GM23338 (cell line): ENCODE measurements around the gene GNA12. TPM values are rescaled to one million over a fixed set of nuclear protein-coding genes. Genes with fewer than 3 reads are reported as not detected.

Experiments
- ATAC-seq: fragments of 200-7000 bp; cut with Tn5 transposase; 3 replicates; pipeline ENCODE4 v1.9.1; 2020
- DNase-seq: peaks from one replicate; pipeline ENCODE4 v3.0.0-alpha.2; 2015; ENCODE audit warnings: low spot score
- H2AFZ ChIP-seq: fragments of 200-600 bp; sonication (generic); 2 replicates; pipeline ENCODE4 v1.8.0; 2016; ENCODE audit warnings: antibody characterized with exemption, mild to moderate bottlenecking, moderate library complexity
- H3F3A ChIP-seq: fragments of 200-600 bp; sonication (generic); replicated peaks from 2 replicates; pipeline ENCODE4 v1.8.0; 2017; ENCODE audit warnings: antibody characterized with exemption, mixed run types, low read depth
- H3K27ac ChIP-seq: fragments of 200-600 bp; sonication (generic); 2 replicates; pipeline ENCODE4 v1.6.1; 2016; ENCODE audit warnings: low read depth
- H3K27me3 ChIP-seq: fragments of 200-600 bp; sonication (generic); 2 replicates; pipeline ENCODE4 v1.8.0; 2016; ENCODE audit warnings: mild to moderate bottlenecking, mixed run types, moderate library complexity; ENCODE audit not compliant: insufficient read depth
- H3K36me3 ChIP-seq: fragments of 200-600 bp; sonication (generic); 2 replicates; pipeline ENCODE4 v1.8.0; 2016; ENCODE audit warnings: mild to moderate bottlenecking; ENCODE audit not compliant: insufficient read depth
- H3K4me1 ChIP-seq: fragments of 200-600 bp; sonication (generic); 2 replicates; pipeline ENCODE4 v1.8.0; 2016; ENCODE audit warnings: mild to moderate bottlenecking, moderate library complexity; ENCODE audit not compliant: insufficient read depth
- H3K4me2 ChIP-seq: fragments of 200-600 bp; sonication (generic); 2 replicates; pipeline ENCODE4 v1.7.1; 2017; ENCODE audit warnings: mixed run types
- H3K4me3 ChIP-seq: fragments of 200-600 bp; sonication (generic); 2 replicates; pipeline ENCODE4 v1.6.1; 2016; ENCODE audit warnings: mixed run types
- H3K79me2 ChIP-seq: fragments of 200-600 bp; sonication (generic); replicated peaks from 2 replicates; pipeline ENCODE4 v1.8.0; 2017; ENCODE audit warnings: mild to moderate bottlenecking; ENCODE audit not compliant: insufficient read depth
- H3K9me2 ChIP-seq: fragments of 200-600 bp; sonication (generic); 2 replicates; pipeline ENCODE4 v1.8.0; 2017; ENCODE audit not compliant: insufficient read depth
- H4K20me1 ChIP-seq: fragments of 200-600 bp; sonication (generic); replicated peaks from 2 replicates; pipeline ENCODE4 v1.8.0; 2017; ENCODE audit warnings: mild to moderate bottlenecking; ENCODE audit not compliant: insufficient read depth
- H3K27ac Mint-ChIP-seq: 2 replicates; pipeline ENCODE4 v1.8.0; 2020; ENCODE audit warnings: inconsistent platforms, mild to moderate bottlenecking, moderate library complexity, mixed read lengths
- H3K27me3 Mint-ChIP-seq: 3 replicates; pipeline ENCODE4 v1.8.0; 2022; ENCODE audit warnings: low read depth, mild to moderate bottlenecking, moderate library complexity, mixed read lengths, inconsistent platforms; ENCODE audit not compliant: insufficient read depth, poor library complexity
- H3K36me3 Mint-ChIP-seq: 3 replicates; pipeline ENCODE4 v1.8.0; 2021; ENCODE audit warnings: low read depth, mild to moderate bottlenecking, inconsistent platforms, moderate library complexity, mixed read lengths
- H3K4me1 Mint-ChIP-seq: 3 replicates; pipeline ENCODE4 v1.8.0; 2020; ENCODE audit warnings: mild to moderate bottlenecking, inconsistent platforms, mixed read lengths
- H3K4me3 Mint-ChIP-seq: 3 replicates; pipeline ENCODE4 v1.8.0; 2021; ENCODE audit warnings: moderate library complexity, mild to moderate bottlenecking, inconsistent platforms, mixed read lengths
- H3K9me3 Mint-ChIP-seq: 3 replicates; pipeline ENCODE4 v1.8.0; 2020; ENCODE audit warnings: moderate library complexity, mild to moderate bottlenecking, inconsistent platforms, mixed read lengths
- CREB1 ChIP-seq: fragments of 250-450 bp; sonication (Bioruptor Pico); IDR thresholded peaks from 2 replicates; pipeline ENCODE4 v1.5.0; 2020; ENCODE audit warnings: low read depth, mild to moderate bottlenecking, moderate library complexity
- EZH2 ChIP-seq: fragments of 200-600 bp; sonication (generic); IDR thresholded peaks from one replicate; pipeline ENCODE4 v1.8.0; 2017; ENCODE audit warnings: antibody characterized with exemption, mild to moderate bottlenecking, low read depth; ENCODE audit not compliant: unreplicated experiment
- EZH2phosphoT487 ChIP-seq: fragments of 200-600 bp; sonication (generic); IDR thresholded peaks from one replicate; pipeline ENCODE4 v1.8.1; 2018; ENCODE audit warnings: antibody characterized with exemption; ENCODE audit not compliant: unreplicated experiment
- JUNB ChIP-seq: IDR thresholded peaks from one replicate; pipeline ENCODE4 v1.6.1; 2016; ENCODE audit warnings: antibody characterized with exemption; ENCODE audit not compliant: unreplicated experiment
- NANOG ChIP-seq: IDR thresholded peaks from 2 replicates; pipeline ENCODE4 v1.6.1; 2016; ENCODE audit warnings: antibody characterized with exemption, borderline replicate concordance
- POLR2AphosphoS5 ChIP-seq: IDR thresholded peaks from 2 replicates; pipeline ENCODE4 v1.6.1; 2016; ENCODE audit warnings: antibody characterized with exemption, low read depth
- STAT1 ChIP-seq: IDR thresholded peaks from one replicate; pipeline ENCODE4 v1.6.1; 2016; ENCODE audit warnings: antibody characterized with exemption; ENCODE audit not compliant: unreplicated experiment
- ZNF114 ChIP-seq: fragments of 250-450 bp; sonication (Bioruptor Pico); IDR thresholded peaks from 2 replicates; pipeline ENCODE4 v1.5.0; 2020; ENCODE audit warnings: mild to moderate bottlenecking, moderate library complexity
- ZNF331 ChIP-seq: fragments of 250-450 bp; sonication (Bioruptor Pico); IDR thresholded peaks from 2 replicates; pipeline ENCODE4 v1.5.0; 2020; ENCODE audit warnings: low read depth, mild to moderate bottlenecking, moderate library complexity
- polyA plus RNA-seq: library from polyadenylated mRNA; unstranded; fragments of >200 nt; fragmentation: Nextera tagmentation; extraction: Ambion mirVana; gene quantifications from 2 replicates; pipeline ENCODE4 v1.2.1, GENCODE V29; 2016
- total RNA-seq: library from RNA; depleted of rRNA; stranded (reverse); fragments of >200 nt; shearing (Covaris generic); gene quantifications from 2 replicates; pipeline ENCODE4 v1.2.3, GENCODE V29; 2014
- TF ChIP-seq, protein P1 (sequence below): IDR thresholded peaks from one replicate; pipeline ENCODE4 v1.6.1; 2018; ENCODE audit warnings: antibody characterized with exemption; ENCODE audit not compliant: unreplicated experiment
- TF ChIP-seq, protein P2 (sequence below): IDR thresholded peaks from 2 replicates; pipeline ENCODE4 v1.6.1; 2016; ENCODE audit warnings: antibody characterized with exemption
- TF ChIP-seq, protein P3 (sequence below): fragments of 250-450 bp; sonication (Bioruptor Pico); IDR thresholded peaks from 2 replicates; pipeline ENCODE4 v1.5.0; 2020; ENCODE audit warnings: mild to moderate bottlenecking, moderate library complexity
- TF ChIP-seq, protein P4 (sequence below), 2 experiments: fragments of 200-600 bp in 1 of 2; sonication (generic) in 1 of 2; conservative IDR thresholded peaks; 2 replicates each; pipeline versions ENCODE4 v1.5.1 to v1.6.1; 2016 to 2017; ENCODE audit warnings: antibody characterized with exemption in 2 of 2, low read depth in 2 of 2, mild to moderate bottlenecking in 2 of 2, moderate library complexity in 1 of 2

Gene GNA12
- total and polyA plus RNA-seq, 2 experiments from 2014 or later = 24.0 to 87.7 TPM

DNA sequence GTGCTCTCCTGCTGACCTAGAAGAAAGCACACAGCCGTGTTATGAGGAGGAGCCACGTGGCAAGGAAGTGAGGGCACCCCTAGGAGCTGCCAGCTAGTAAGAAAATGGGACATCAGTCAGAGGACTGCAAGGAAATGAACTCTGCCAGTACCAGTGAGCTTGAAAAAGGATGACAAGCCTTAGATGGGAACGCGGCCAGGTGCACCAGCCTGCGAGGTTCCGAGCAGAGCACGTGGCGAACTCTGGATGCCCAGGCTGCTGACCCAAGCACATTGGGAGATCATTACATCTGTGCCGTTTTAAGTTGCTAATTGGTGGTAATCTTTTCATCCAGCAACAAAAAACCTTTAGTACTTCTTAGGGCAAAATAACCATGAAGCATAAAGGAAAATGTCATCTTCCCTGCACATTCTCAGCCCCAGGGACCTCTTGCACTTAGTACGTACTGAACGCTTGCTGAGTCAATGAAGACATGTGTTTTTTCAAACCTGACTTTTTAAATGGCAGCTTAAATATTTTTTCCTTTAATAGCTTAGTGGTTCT lies 86.7 kb downstream of the GNA12 start:
- Mint-ChIP-seq H3K4me1 (peaks cover 37% of the 10 kb centered on the region), H3K27me3 (peaks cover 11% of the 10 kb centered on the region), H3K36me3 (peaks cover 38% of the 10 kb centered on the region), H3K4me3 (no peak overlapping the region), H3K27ac (peak overlapping the region; percentile 89), H3K9me3 (no peaks in the 10 kb centered on the region)
- Histone ChIP-seq H3K4me2 (no peak overlapping the region), H3K4me3 (no peak overlapping the region), H4K20me1 (peaks cover 10% of the 10 kb centered on the region; the same call in 1 of the 2 replicates), H2AFZ (no peak overlapping the region), H3K27ac (no peak overlapping the region), H3F3A (no peaks in the 10 kb centered on the region), H3K27me3 (no peaks in the 10 kb centered on the region), H3K79me2 (peaks cover 88% of the 10 kb centered on the region), H3K9me2 (no peaks in the 10 kb centered on the region), H3K4me1 (peaks cover 14% of the 10 kb centered on the region), H3K36me3 (no peaks in the 10 kb centered on the region; the same call in 1 of the 2 replicates)
- DNase-seq (no peak), ATAC-seq (no peak)
- TF ChIP-seq, protein P1, sequence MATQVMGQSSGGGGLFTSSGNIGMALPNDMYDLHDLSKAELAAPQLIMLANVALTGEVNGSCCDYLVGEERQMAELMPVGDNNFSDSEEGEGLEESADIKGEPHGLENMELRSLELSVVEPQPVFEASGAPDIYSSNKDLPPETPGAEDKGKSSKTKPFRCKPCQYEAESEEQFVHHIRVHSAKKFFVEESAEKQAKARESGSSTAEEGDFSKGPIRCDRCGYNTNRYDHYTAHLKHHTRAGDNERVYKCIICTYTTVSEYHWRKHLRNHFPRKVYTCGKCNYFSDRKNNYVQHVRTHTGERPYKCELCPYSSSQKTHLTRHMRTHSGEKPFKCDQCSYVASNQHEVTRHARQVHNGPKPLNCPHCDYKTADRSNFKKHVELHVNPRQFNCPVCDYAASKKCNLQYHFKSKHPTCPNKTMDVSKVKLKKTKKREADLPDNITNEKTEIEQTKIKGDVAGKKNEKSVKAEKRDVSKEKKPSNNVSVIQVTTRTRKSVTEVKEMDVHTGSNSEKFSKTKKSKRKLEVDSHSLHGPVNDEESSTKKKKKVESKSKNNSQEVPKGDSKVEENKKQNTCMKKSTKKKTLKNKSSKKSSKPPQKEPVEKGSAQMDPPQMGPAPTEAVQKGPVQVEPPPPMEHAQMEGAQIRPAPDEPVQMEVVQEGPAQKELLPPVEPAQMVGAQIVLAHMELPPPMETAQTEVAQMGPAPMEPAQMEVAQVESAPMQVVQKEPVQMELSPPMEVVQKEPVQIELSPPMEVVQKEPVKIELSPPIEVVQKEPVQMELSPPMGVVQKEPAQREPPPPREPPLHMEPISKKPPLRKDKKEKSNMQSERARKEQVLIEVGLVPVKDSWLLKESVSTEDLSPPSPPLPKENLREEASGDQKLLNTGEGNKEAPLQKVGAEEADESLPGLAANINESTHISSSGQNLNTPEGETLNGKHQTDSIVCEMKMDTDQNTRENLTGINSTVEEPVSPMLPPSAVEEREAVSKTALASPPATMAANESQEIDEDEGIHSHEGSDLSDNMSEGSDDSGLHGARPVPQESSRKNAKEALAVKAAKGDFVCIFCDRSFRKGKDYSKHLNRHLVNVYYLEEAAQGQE = no peak
- TF ChIP-seq, protein P2, sequence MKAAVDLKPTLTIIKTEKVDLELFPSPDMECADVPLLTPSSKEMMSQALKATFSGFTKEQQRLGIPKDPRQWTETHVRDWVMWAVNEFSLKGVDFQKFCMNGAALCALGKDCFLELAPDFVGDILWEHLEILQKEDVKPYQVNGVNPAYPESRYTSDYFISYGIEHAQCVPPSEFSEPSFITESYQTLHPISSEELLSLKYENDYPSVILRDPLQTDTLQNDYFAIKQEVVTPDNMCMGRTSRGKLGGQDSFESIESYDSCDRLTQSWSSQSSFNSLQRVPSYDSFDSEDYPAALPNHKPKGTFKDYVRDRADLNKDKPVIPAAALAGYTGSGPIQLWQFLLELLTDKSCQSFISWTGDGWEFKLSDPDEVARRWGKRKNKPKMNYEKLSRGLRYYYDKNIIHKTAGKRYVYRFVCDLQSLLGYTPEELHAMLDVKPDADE = no peak
- TF ChIP-seq STAT1 (no peak), POLR2AphosphoS5 (no peak), CREB1 (CRISPR knock-in tag) (no peak), JUNB (no peak), EZH2phosphoT487 (no peak), EZH2 (no peak), ZNF114 (CRISPR knock-in tag) (no peak), ZNF331 (CRISPR knock-in tag) (no peak), NANOG (no peak)
- TF ChIP-seq, protein P3, sequence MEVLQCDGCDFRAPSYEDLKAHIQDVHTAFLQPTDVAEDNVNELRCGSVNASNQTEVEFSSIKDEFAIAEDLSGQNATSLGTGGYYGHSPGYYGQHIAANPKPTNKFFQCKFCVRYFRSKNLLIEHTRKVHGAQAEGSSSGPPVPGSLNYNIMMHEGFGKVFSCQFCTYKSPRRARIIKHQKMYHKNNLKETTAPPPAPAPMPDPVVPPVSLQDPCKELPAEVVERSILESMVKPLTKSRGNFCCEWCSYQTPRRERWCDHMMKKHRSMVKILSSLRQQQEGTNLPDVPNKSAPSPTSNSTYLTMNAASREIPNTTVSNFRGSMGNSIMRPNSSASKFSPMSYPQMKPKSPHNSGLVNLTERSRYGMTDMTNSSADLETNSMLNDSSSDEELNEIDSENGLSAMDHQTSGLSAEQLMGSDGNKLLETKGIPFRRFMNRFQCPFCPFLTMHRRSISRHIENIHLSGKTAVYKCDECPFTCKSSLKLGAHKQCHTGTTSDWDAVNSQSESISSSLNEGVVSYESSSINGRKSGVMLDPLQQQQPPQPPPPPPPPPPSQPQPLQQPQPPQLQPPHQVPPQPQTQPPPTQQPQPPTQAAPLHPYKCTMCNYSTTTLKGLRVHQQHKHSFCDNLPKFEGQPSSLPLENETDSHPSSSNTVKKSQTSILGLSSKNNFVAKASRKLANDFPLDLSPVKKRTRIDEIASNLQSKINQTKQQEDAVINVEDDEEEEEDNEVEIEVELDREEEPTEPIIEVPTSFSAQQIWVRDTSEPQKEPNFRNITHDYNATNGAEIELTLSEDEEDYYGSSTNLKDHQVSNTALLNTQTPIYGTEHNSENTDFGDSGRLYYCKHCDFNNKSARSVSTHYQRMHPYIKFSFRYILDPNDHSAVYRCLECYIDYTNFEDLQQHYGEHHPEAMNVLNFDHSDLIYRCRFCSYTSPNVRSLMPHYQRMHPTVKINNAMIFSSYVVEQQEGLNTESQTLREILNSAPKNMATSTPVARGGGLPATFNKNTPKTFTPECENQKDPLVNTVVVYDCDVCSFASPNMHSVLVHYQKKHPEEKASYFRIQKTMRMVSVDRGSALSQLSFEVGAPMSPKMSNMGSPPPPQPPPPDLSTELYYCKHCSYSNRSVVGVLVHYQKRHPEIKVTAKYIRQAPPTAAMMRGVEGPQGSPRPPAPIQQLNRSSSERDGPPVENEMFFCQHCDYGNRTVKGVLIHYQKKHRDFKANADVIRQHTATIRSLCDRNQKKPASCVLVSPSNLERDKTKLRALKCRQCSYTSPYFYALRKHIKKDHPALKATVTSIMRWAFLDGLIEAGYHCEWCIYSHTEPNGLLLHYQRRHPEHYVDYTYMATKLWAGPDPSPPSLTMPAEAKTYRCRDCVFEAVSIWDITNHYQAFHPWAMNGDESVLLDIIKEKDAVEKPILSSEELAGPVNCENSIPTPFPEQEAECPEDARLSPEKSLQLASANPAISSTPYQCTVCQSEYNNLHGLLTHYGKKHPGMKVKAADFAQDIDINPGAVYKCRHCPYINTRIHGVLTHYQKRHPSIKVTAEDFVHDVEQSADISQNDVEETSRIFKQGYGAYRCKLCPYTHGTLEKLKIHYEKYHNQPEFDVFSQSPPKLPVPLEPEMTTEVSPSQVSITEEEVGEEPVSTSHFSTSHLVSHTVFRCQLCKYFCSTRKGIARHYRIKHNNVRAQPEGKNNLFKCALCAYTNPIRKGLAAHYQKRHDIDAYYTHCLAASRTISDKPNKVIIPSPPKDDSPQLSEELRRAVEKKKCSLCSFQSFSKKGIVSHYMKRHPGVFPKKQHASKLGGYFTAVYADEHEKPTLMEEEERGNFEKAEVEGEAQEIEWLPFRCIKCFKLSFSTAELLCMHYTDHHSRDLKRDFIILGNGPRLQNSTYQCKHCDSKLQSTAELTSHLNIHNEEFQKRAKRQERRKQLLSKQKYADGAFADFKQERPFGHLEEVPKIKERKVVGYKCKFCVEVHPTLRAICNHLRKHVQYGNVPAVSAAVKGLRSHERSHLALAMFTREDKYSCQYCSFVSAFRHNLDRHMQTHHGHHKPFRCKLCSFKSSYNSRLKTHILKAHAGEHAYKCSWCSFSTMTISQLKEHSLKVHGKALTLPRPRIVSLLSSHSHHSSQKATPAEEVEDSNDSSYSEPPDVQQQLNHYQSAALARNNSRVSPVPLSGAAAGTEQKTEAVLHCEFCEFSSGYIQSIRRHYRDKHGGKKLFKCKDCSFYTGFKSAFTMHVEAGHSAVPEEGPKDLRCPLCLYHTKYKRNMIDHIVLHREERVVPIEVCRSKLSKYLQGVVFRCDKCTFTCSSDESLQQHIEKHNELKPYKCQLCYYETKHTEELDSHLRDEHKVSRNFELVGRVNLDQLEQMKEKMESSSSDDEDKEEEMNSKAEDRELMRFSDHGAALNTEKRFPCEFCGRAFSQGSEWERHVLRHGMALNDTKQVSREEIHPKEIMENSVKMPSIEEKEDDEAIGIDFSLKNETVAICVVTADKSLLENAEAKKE = no peak
- TF ChIP-seq, protein P4, sequence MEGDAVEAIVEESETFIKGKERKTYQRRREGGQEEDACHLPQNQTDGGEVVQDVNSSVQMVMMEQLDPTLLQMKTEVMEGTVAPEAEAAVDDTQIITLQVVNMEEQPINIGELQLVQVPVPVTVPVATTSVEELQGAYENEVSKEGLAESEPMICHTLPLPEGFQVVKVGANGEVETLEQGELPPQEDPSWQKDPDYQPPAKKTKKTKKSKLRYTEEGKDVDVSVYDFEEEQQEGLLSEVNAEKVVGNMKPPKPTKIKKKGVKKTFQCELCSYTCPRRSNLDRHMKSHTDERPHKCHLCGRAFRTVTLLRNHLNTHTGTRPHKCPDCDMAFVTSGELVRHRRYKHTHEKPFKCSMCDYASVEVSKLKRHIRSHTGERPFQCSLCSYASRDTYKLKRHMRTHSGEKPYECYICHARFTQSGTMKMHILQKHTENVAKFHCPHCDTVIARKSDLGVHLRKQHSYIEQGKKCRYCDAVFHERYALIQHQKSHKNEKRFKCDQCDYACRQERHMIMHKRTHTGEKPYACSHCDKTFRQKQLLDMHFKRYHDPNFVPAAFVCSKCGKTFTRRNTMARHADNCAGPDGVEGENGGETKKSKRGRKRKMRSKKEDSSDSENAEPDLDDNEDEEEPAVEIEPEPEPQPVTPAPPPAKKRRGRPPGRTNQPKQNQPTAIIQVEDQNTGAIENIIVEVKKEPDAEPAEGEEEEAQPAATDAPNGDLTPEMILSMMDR (conservative IDR thresholded peaks at IDR 0.05; ENCODE audit: low read depth in 2 of 2) = no peak
